ENCODE measurements around the gene FGFR2. TPM values are rescaled to one million over a fixed set of nuclear protein-coding genes. Genes with fewer than 3 reads are reported as not detected.

Gene FGFR2
- total RNA-seq, 1 experiment from 2014 or later: 135 TPM

DNA sequence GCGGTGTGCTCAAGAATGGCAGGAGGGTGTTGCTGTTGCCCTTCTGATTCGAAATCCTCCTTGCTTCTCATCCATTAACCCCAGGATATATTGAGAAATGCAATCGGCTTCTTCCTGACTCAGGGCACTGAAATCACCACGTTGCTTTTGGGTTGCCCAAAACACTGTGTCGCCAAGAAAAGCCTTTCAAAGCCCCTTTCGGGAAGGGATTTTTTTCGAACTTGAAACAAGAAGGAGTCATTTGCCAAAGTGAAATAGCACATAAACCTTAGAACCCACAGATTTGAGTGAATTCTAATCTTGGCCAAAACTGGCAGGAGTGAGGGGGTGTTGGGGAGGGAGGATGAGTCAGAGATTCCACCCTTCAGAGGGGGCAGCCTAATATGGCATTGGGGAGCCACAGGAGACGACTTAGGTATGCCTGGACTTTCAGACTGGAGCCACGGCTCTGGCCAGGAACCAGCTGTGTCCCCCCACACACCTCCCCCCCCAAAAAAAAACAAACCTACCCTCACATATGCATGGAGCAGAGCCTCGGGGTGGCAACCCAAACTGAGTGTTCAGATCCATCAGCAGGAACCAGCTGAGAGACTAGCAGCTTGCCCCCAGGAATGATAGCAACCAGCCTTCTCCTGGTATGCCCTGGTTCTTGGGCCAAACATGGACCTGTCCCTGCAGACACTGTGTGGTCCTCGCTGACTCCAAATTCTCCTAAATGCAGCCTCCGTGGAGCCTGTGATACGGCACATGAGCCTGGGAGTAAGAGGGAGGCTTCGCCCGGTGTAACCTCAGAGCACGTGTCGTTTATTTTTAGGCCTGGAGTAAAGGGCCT lies 138.4 kb downstream of the FGFR2 start:
- no peaks in the 10 kb centered on the region for H3K79me2 ChIP-seq (ENCODE audit: insufficient read depth, low read length)
- TF ChIP-seq, protein P1, sequence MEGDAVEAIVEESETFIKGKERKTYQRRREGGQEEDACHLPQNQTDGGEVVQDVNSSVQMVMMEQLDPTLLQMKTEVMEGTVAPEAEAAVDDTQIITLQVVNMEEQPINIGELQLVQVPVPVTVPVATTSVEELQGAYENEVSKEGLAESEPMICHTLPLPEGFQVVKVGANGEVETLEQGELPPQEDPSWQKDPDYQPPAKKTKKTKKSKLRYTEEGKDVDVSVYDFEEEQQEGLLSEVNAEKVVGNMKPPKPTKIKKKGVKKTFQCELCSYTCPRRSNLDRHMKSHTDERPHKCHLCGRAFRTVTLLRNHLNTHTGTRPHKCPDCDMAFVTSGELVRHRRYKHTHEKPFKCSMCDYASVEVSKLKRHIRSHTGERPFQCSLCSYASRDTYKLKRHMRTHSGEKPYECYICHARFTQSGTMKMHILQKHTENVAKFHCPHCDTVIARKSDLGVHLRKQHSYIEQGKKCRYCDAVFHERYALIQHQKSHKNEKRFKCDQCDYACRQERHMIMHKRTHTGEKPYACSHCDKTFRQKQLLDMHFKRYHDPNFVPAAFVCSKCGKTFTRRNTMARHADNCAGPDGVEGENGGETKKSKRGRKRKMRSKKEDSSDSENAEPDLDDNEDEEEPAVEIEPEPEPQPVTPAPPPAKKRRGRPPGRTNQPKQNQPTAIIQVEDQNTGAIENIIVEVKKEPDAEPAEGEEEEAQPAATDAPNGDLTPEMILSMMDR (conservative IDR thresholded peaks at IDR 0.05): no peak
- Mint-ChIP-seq H3K36me3 (ENCODE audit: insufficient read depth in 1 of 3, low read depth in 3 of 3) (no peaks in the 10 kb centered on the region; a peak in 1 of 7 replicates), H3K9me3 (no peaks in the 10 kb centered on the region; a peak in 2 of 5 replicates), H3K4me1 (peaks cover 35 to 39% of the 10 kb centered on the region in 2 experiments), H3K27me3 (ENCODE audit: low read depth) (no peaks in the 10 kb centered on the region; the same call in none of the 2 replicates), H3K27ac (peak overlapping the region; percentile 83 to 94 (median 86)), H3K4me3 (peak overlapping the region in 1 of 2 experiments; percentile 43; a peak in 2 of 5 replicates)
- peak; percentile 51 for DNase-seq
- no peak overlapping the region for H3K4me2 ChIP-seq (ENCODE audit: insufficient read depth, insufficient read length, low read length)
- H2BK5ac ChIP-seq (ENCODE audit: insufficient read length, low read length): no peak overlapping the region
- peak overlapping the region; percentile 13 for H3K18ac ChIP-seq (ENCODE audit: insufficient read length, low read depth, low read length)
- H4K91ac ChIP-seq (ENCODE audit: insufficient read length, low read depth, low read length): no peak overlapping the region
- H2AFZ ChIP-seq (ENCODE audit: low read length): no peak overlapping the region
- no peak overlapping the region for H2BK12ac ChIP-seq (ENCODE audit: insufficient read length, low read depth, low read length)
- no peaks in the 10 kb centered on the region for H4K20me1 ChIP-seq (ENCODE audit: control insufficient read depth, insufficient read depth, insufficient read length)
- H4K5ac ChIP-seq (ENCODE audit: insufficient read length, low read depth, low read length): no peak overlapping the region
- no CpG with 5 or more reads among the region's 17 CpGs for WGBS (ENCODE audit: extremely low coverage, insufficient read length, low lambda C conversion rate)
- no peaks in the 10 kb centered on the region for H3K9me3 ChIP-seq (ENCODE audit: control insufficient read depth, low read depth, low read length)
- H3K56ac ChIP-seq (ENCODE audit: insufficient read length, low read depth, low read length): no peak overlapping the region
- H2BK20ac ChIP-seq (ENCODE audit: low read depth, low read length, poor library complexity, severe bottlenecking): no peak overlapping the region
- H2BK15ac ChIP-seq (ENCODE audit: low read depth, low read length): no peak overlapping the region
- H3K9ac ChIP-seq (ENCODE audit: extremely low read depth, insufficient read length, low read length): no peak overlapping the region
- no peak overlapping the region for H4K8ac ChIP-seq (replicated peaks; ENCODE audit: insufficient read length, low read depth, low read length)
- peaks cover 16% of the 10 kb centered on the region; the same call in 1 of the 2 replicates for H3K4me1 ChIP-seq (ENCODE audit: insufficient read depth, low read length)
- H3K27ac ChIP-seq (ENCODE audit: insufficient read length, low read depth, low read length): no peak overlapping the region
- H3K4ac ChIP-seq (ENCODE audit: low read depth, low read length): no peak overlapping the region
- H2BK120ac ChIP-seq (ENCODE audit: low read depth, low read length, poor library complexity, severe bottlenecking): no peak overlapping the region
- no peak overlapping the region for H3K23ac ChIP-seq (ENCODE audit: insufficient read length, low read depth, low read length)
- no peak overlapping the region for H3T11ph ChIP-seq (ENCODE audit: low read length)
- H3K27me3 ChIP-seq (ENCODE audit: insufficient read depth, low read length): no peaks in the 10 kb centered on the region
- no peaks in the 10 kb centered on the region for H3K23me2 ChIP-seq (ENCODE audit: insufficient read length, low read depth, low read length, poor library complexity, severe bottlenecking)
- H3K14ac ChIP-seq (ENCODE audit: insufficient read depth, low read length): peak overlapping the region; percentile 66; the same call in 1 of the 2 replicates
- no peaks in the 10 kb centered on the region for H3K79me1 ChIP-seq (ENCODE audit: insufficient read depth, low read depth, low read length, poor library complexity, severe bottlenecking)
- H2AK5ac ChIP-seq (ENCODE audit: insufficient read length, low read length): no peak overlapping the region

Measured in H9 (cell line).